Thoracic aorta (tissue), 2 donors: Measurements from ENCODE around the gene CYB5R4. TPM values are rescaled to one million over a fixed set of nuclear protein-coding genes. Genes with fewer than 3 reads are reported as not detected.
"Not testable (repeated sequence)": the region's sequence is repeated elsewhere in the genome, so short reads cannot be mapped to it uniquely, and the experiment has no call there.

Experiments
- ATAC-seq: fragments of 150-250 bp; one replicate; pipeline ENCODE4 v1.8.0; 2017; ENCODE audit warnings: low read depth; ENCODE audit not compliant: insufficient number of reproducible peaks, low FRiP score
- DNase-seq: peaks from one replicate; pipeline ENCODE4 v3.0.0-alpha.2; 2020; ENCODE audit warnings: low spot score
- H3K27ac ChIP-seq, 2 donors: fragments of 200-600 bp; sonication (generic); 1 replicate in 1 of 2; 2 replicates in 1 of 2; pipeline ENCODE4 v1.5.1; 2016; ENCODE audit warnings: mild to moderate bottlenecking in 2 of 2, moderate library complexity in 2 of 2
- H3K27me3 ChIP-seq: fragments of 200-600 bp; sonication (generic); replicated peaks from 2 replicates; pipeline ENCODE4 v1.6.0; 2016; ENCODE audit warnings: mild to moderate bottlenecking; ENCODE audit not compliant: insufficient read depth
- H3K36me3 ChIP-seq: fragments of 200-600 bp; sonication (generic); one replicate; pipeline ENCODE4 v1.5.1; 2016
- H3K4me1 ChIP-seq, 2 donors: fragments of 200-600 bp; sonication (generic); 1 replicate in 1 of 2; 2 replicates in 1 of 2; pipeline versions ENCODE4 v1.5.1 to v1.6.0; 2016; ENCODE audit warnings: low read depth in 2 of 2, mild to moderate bottlenecking in 1 of 2; ENCODE audit not compliant: control insufficient read depth in 1 of 2
- H3K4me3 ChIP-seq: fragments of 200-600 bp; sonication (generic); 2 replicates; pipeline ENCODE4 v1.5.1; 2016; ENCODE audit warnings: mild to moderate bottlenecking
- H3K9me3 ChIP-seq: fragments of 200-600 bp; sonication (generic); 2 replicates; pipeline ENCODE4 v1.5.1; 2016
- total RNA-seq, 2 donors: library from RNA; depleted of rRNA; stranded (reverse); fragments of >200 nt; gene quantifications; one replicate each; pipeline versions ENCODE4 v1.1.0 to v1.2.3, GENCODE V29; 2016
- TF ChIP-seq, protein P1 (sequence below): fragments of 200-600 bp; sonication (generic); IDR thresholded peaks from one replicate; pipeline ENCODE4 v1.5.1; 2019; ENCODE audit warnings: antibody characterized with exemption

Gene CYB5R4
- total RNA-seq, 2 donors from 2014 or later = 9.1 to 16.2 TPM

DNA sequence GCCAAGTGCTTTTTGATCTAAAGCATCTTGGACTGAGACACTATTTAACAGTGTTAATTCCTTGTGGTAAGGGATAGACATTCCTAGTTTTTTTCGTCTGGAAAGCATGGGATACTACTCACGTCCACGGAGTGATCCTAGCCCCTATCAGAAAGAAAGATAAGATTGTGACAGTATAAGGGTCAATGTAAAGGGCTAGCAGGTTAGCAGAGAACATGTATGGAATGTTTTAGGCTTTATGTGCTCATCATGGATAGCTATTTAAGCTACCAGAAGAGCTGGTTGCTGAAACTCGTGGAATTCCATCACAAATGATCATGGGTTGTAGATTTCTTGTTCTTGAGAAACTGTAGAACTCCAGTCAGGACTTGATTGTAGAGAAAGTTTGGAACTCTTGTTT is 32.1 kb downstream of the CYB5R4 start:
- H3K4me1 ChIP-seq = peaks cover 6 to 9% of the 10 kb centered on the region in 2 donors
- DNase-seq (no peak), ATAC-seq (no peak)
- H3K27ac ChIP-seq = no peak overlapping the region
- TF ChIP-seq, protein P1, sequence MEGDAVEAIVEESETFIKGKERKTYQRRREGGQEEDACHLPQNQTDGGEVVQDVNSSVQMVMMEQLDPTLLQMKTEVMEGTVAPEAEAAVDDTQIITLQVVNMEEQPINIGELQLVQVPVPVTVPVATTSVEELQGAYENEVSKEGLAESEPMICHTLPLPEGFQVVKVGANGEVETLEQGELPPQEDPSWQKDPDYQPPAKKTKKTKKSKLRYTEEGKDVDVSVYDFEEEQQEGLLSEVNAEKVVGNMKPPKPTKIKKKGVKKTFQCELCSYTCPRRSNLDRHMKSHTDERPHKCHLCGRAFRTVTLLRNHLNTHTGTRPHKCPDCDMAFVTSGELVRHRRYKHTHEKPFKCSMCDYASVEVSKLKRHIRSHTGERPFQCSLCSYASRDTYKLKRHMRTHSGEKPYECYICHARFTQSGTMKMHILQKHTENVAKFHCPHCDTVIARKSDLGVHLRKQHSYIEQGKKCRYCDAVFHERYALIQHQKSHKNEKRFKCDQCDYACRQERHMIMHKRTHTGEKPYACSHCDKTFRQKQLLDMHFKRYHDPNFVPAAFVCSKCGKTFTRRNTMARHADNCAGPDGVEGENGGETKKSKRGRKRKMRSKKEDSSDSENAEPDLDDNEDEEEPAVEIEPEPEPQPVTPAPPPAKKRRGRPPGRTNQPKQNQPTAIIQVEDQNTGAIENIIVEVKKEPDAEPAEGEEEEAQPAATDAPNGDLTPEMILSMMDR = no peak
- no peak overlapping the region for H3K4me3 ChIP-seq
- no peaks in the 10 kb centered on the region for H3K9me3 ChIP-seq
- H3K27me3 ChIP-seq = no peaks in the 10 kb centered on the region
- H3K36me3 ChIP-seq = peaks cover 3% of the 10 kb centered on the region

DNA sequence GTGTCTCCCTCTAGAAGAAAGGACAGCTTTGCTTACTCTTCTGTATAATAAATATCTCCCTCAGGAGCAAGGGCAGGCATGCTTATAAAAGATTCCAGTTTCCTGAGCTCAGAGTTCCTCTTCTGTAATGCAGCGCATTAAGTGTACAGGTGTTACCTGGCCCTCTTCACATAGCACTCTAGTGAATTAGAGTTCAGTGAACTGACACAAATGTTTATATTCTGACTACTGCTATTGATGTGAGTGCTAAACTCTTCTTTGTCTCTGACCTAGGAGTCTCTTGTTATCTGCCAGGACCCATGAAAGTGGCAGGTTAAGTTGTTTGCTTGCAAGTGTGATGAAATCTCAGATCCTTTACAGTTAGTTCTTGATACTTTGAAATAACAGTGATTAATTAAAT is 33.5 kb downstream of the CYB5R4 start:
- Histone ChIP-seq H3K4me3 (no peak overlapping the region), H3K27me3 (no peaks in the 10 kb centered on the region), H3K9me3 (no peaks in the 10 kb centered on the region), H3K36me3 (peaks cover 3% of the 10 kb centered on the region), H3K4me1 (peaks cover 0 to 3% of the 10 kb centered on the region in 2 donors), H3K27ac (no peak overlapping the region)
- TF ChIP-seq, protein P1 = no peak
- ATAC-seq (no peak), DNase-seq (no peak)

DNA sequence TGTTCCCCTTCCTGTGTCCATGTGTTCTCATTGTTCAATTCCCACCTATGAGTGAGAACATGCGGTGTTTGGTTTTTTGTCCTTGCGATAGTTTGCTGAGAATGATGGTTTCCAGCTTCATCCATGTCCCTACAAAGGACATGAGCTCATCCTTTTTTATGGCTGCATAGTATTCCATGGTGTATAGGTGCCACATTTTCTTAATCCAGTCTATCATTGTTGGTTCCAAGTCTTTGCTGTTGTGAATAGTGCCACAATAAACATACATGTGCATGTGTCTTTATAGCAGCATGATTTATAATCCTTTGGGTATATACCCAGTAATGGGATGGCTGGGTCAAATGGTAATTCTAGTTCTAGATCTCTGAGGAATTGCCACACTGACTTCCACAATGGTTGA is 37.6 kb downstream of the CYB5R4 start:
- not testable (repeated sequence) for DNase-seq, H3K27me3 ChIP-seq, H3K4me3 ChIP-seq, ATAC-seq, H3K9me3 ChIP-seq, H3K36me3 ChIP-seq, H3K4me1 ChIP-seq, H3K27ac ChIP-seq

DNA sequence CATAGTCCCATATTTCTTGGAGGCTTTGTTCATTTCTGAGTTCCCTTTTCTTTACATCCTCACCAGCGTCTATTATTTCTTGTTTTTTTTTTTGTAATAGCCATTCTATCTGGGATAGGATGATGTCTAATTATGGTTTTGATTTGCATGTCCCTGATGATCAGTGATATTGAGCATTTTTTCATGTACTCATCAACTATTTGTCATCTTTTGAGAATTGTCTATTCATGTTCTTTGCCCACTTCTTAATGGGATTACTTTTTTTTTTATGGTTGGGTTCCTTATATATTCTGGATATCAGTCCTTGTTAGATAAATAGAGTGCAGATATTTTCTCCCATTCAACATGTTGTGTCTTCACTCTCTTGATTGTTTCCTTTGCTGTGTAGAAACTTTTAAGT is 42.1 kb downstream of the CYB5R4 start:
- ATAC-seq (no peak), DNase-seq (no peak)
- H3K4me1 ChIP-seq = no peaks in the 10 kb centered on the region
- no peaks in the 10 kb centered on the region for H3K9me3 ChIP-seq
- no peaks in the 10 kb centered on the region for H3K27me3 ChIP-seq
- no peaks in the 10 kb centered on the region for H3K36me3 ChIP-seq
- TF ChIP-seq, protein P1 = no peak
- no peak overlapping the region for H3K4me3 ChIP-seq
- no peak overlapping the region for H3K27ac ChIP-seq

DNA sequence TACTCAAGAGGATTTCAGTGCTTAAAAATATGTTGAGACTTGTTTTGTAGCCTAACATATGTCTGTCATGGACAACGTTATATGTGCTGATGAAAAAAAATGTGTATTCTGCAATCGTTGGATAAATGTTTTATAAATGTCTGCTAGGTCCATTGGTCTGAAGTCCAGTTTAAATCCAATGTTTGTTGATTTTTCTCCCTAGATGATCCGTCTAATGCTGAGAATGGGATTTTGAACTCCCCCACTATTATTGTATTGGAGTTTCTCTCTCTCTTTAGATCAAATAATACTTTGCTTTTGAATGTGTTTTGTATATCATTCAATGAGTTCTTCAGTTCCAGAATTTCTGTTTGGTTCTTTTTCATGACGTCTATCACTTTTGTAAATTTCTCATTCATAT is 44.9 kb downstream of the CYB5R4 start:
- TF ChIP-seq, protein P1 = no peak
- no peak overlapping the region for H3K4me3 ChIP-seq
- no peaks in the 10 kb centered on the region for H3K27me3 ChIP-seq
- peaks cover 3 to 4% of the 10 kb centered on the region in 2 donors for H3K4me1 ChIP-seq
- H3K36me3 ChIP-seq = no peaks in the 10 kb centered on the region
- no peak overlapping the region for H3K27ac ChIP-seq
- ATAC-seq = no peak
- no peaks in the 10 kb centered on the region for H3K9me3 ChIP-seq
- no peak for DNase-seq

DNA sequence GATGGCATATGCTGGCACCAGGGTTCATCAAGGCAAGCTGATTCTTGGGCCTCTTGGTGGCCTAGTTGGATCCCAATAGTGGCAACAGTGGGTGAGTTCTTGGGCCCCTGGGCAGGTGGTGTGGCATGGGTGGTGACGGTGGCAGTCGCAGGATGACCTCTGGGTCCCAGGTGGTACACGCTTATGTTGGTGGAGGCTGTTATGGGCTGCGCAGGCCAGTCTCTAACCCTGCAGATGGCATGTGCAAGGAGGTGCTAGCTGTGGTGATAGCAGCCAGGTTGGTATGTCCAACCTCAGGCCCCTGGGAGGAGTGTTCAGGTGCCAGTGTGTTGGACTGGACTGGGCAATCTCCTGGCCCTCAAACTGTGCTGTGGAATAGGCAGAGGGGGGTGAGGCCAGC is 46.2 kb downstream of the CYB5R4 start:
- ATAC-seq (no peak), DNase-seq (no peak)
- TF ChIP-seq, protein P1 = no peak
- Histone ChIP-seq H3K27ac (no peak overlapping the region), H3K36me3 (no peaks in the 10 kb centered on the region), H3K4me3 (no peak overlapping the region), H3K27me3 (no peaks in the 10 kb centered on the region), H3K4me1 (peaks cover 4 to 10% of the 10 kb centered on the region in 2 donors), H3K9me3 (no peaks in the 10 kb centered on the region)

DNA sequence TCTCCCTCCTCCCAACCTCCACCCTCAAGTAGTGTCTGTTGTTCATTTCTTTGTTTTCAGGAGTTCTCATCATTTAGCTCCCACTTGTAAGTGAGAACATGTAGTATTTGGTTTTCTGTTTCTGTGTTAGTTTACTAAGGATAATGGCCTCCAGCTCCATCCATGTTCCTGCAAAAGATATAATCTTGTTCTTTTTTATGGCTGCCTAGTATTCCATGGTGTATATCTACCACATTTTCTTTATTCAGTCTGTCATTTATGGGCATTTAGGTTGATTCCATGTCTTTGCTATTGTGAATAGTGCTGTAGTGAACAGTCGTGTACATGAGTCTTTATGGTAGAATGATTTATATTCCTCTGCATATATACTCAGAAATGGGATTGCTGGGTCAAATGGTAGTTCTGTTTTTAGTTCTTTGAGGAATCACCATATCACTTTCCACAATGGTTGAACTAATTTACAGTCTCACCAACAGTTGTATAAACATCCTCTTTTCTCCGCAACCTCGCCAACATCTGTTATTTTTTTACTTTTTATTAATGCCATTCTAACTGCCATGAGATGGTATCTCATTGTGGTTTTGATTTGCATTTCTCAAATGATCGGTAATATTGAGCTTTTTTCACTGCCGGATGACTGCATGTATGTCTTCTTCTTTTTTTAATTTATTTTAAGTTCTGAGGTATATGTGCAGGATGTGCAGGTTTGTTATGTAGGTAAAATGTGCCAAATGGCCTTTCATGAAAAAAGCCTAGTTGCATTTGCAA is 48.3 kb downstream of the CYB5R4 start:
- H3K27ac ChIP-seq, H3K27me3 ChIP-seq, H3K9me3 ChIP-seq, H3K36me3 ChIP-seq, ATAC-seq, H3K4me3 ChIP-seq, DNase-seq: not testable (repeated sequence)
- peaks cover 7 to 24% of the 10 kb centered on the region in 2 donors for H3K4me1 ChIP-seq
